K562 (cell line): ENCODE results near the gene SPTLC2. TPM values are rescaled to one million over a fixed set of nuclear protein-coding genes. Genes with fewer than 3 reads are reported as not detected.

Experiments used
- ATAC-seq: fragments of 200-7000 bp; cut with Tn5 transposase; 3 replicates; pipeline ENCODE4 v1.9.1; 2020; ENCODE audit warnings: moderate library complexity
- BruUV-seq: library from RNA; stranded (reverse); fragments of 400-500 nt; replicated peaks from 2 replicates; lab custom pipeline; 2021; lab: Mats Ljungman, UMichigan
- CTCF ChIA-PET: fragments of 300-600 bp; formaldehyde crosslinking; extraction: SDS; loops from one replicate; lab custom pipeline; 2021; ENCODE audit warnings: low intra/inter-chr PET ratio; lab: Yijun Ruan, JAX
- POLR2A ChIA-PET: fragments of 300-600, 350-650 bp; sonication (Branson Sonifier 250); formaldehyde crosslinking; extraction: SDS; loops from one replicate; lab custom pipeline; 2021; ENCODE audit warnings: antibody characterized with exemption, inconsistent platforms; lab: Yijun Ruan, JAX
- DNase-seq, 4 experiments: peaks; one replicate each; pipeline versions ENCODE4 v3.0.0 to v3.0.0-alpha.2; 2011 to 2018; ENCODE audit warnings: low spot score in 3 of 4, mixed read lengths in 3 of 4; ENCODE audit errors: extremely low read depth in 1 of 4
- FAIRE-seq: peaks from 2 replicates; lab custom pipeline; 2011; peaks lifted over from hg19 to GRCh38; lab: Jason Lieb, UNC
- H2AFZ ChIP-seq: 2 replicates; pipeline ENCODE4 v1.6.0; 2011; ENCODE audit warnings: low read depth, low read length, control low read depth, inconsistent platforms
- H3K27ac ChIP-seq: fragments of 200-600 bp; 3 replicates; pipeline ENCODE4 v1.8.0; 2011; ENCODE audit warnings: low read depth, mild to moderate bottlenecking, control low read depth, inconsistent platforms, low read length, moderate library complexity, mixed read lengths; ENCODE audit errors: extremely low read depth
- H3K27me3 ChIP-seq, 2 experiments: fragments of 300-600 bp in 1 of 2; 2 replicates in 1 of 2; 3 replicates in 1 of 2; pipeline versions ENCODE4 v1.6.0 to v1.8.0; 2011; ENCODE audit warnings: inconsistent platforms in 2 of 2, low read length in 2 of 2, mild to moderate bottlenecking in 1 of 2, mixed read lengths in 1 of 2, moderate library complexity in 1 of 2; ENCODE audit not compliant: control insufficient read depth in 2 of 2, insufficient read depth in 2 of 2
- H3K36me3 ChIP-seq: fragments of 300-600 bp; 3 replicates; pipeline ENCODE4 v1.8.0; 2011; ENCODE audit warnings: mild to moderate bottlenecking, low read length, inconsistent platforms; ENCODE audit not compliant: control insufficient read depth, insufficient read depth
- H3K4me1 ChIP-seq, 2 experiments: fragments of 200-600 bp in 1 of 2; replicated peaks in 1 of 2; 2 replicates in 1 of 2; 3 replicates in 1 of 2; pipeline versions ENCODE4 v1.5.1 to v1.8.0; 2011; ENCODE audit warnings: inconsistent platforms in 2 of 2, low read length in 2 of 2, mild to moderate bottlenecking in 1 of 2, mixed read lengths in 1 of 2, moderate library complexity in 1 of 2; ENCODE audit not compliant: control insufficient read depth in 2 of 2, insufficient read depth in 2 of 2
- H3K4me2 ChIP-seq: 2 replicates; pipeline ENCODE4 v1.6.1; 2011; ENCODE audit warnings: low read length, control low read depth, inconsistent platforms, mixed read lengths; ENCODE audit not compliant: insufficient read depth
- H3K4me3 ChIP-seq: fragments of 200-600 bp; sonication (generic), shearing (Covaris generic); 2 replicates; pipeline ENCODE4 v1.5.1; 2016; ENCODE audit warnings: control low read depth, inconsistent platforms
- H3K79me2 ChIP-seq: fragments of 200-600 bp; 3 replicates; pipeline ENCODE4 v1.8.0; 2011; ENCODE audit warnings: low read length, inconsistent platforms; ENCODE audit not compliant: control insufficient read depth, insufficient read depth
- H3K9ac ChIP-seq, 2 experiments: 2 replicates each; pipeline versions ENCODE4 v1.6.0 to v1.6.1; 2011; ENCODE audit warnings: low read depth in 2 of 2, low read length in 2 of 2, control low read depth in 1 of 2, inconsistent platforms in 1 of 2, mild to moderate bottlenecking in 1 of 2, mixed read lengths in 1 of 2; ENCODE audit not compliant: insufficient read depth in 1 of 2
- H3K9me1 ChIP-seq: one replicate; pipeline ENCODE4 v1.6.0; 2011; ENCODE audit warnings: inconsistent platforms, mild to moderate bottlenecking, low read length, moderate library complexity; ENCODE audit not compliant: control insufficient read depth, insufficient read depth
- H3K9me3 ChIP-seq: replicated peaks from 2 replicates; pipeline ENCODE4 v1.5.1; 2011; ENCODE audit warnings: low read depth, low read length, inconsistent platforms; ENCODE audit not compliant: control insufficient read depth, insufficient read depth
- H4K20me1 ChIP-seq: replicated peaks from 2 replicates; pipeline ENCODE4 v1.6.1; 2011; ENCODE audit warnings: low read length, inconsistent platforms, mixed read lengths; ENCODE audit not compliant: control insufficient read depth, insufficient read depth
- SMARCC2 ChIP-seq: fragments of 450-650 bp; IDR thresholded peaks from 2 replicates; pipeline ENCODE4 v1.6.1; 2017; ENCODE audit warnings: antibody characterized with exemption, moderate library complexity, mild to moderate bottlenecking, low read depth
- ZBTB33 ChIP-seq: sonication (generic); formaldehyde crosslinking; IDR thresholded peaks from 2 replicates; pipeline ENCODE4 v1.8.1; 2023; ENCODE audit warnings: mild to moderate bottlenecking, missing genetic modification reagents
- WGBS: fragments of 100-300 bp; shearing (Covaris generic); methylation state at CpG from one replicate; pipeline ENCODE4 v1.1.6; 2016; ENCODE audit warnings: low coverage, mixed read lengths; ENCODE audit not compliant: insufficient coverage; ENCODE audit errors: missing lambda C conversion rate; 5-methylcytosine and 5-hydroxymethylcytosine counted together
- in situ Hi-C: fragments of 300-500 bp; cut with MboI; formaldehyde crosslinking; loops from 4 replicates; pipeline ENCODE4 v1.15.0; 2018; ENCODE audit warnings: inconsistent platforms, mixed read lengths
- intact Hi-C: fragments of 100-400 bp; cut with micrococcal nuclease; formaldehyde crosslinking; loops from 2 replicates; pipeline ENCODE4 v1.14.2; 2022
- polyA plus RNA-seq, 8 experiments: library from polyadenylated mRNA; depleted of rRNA in 4 of 8; stranded (reverse) in 5 of 8; unstranded in 3 of 8; fragments of >200 nt; fragmentation: Nextera tagmentation in 2 of 8; fragmentation: Illumina TruSeq in 1 of 8; extraction: Ambion mirVana in 2 of 8; extraction: Trizol in 1 of 8; gene quantifications; 2 replicates each; pipeline versions ENCODE4 v1.2.1 to v1.2.3, GENCODE V29; 2011 to 2014; ENCODE audit warnings: inconsistent platforms in 1 of 8, missing spikeins in 1 of 8
- total RNA-seq, 7 experiments: library from RNA; depleted of rRNA in 6 of 7; stranded (reverse); fragments of >200 nt in 6 of 7; fragmentation: Illumina TruSeq in 2 of 7; extraction: Trizol in 2 of 7; gene quantifications; 2 replicates each; pipeline versions ENCODE4 v1.2.1 to v1.2.3, GENCODE V29; 2011 to 2021; ENCODE audit warnings: low replicate concordance in 1 of 7
- TF ChIP-seq, protein P1 (sequence below): fragments of 450-650 bp; formaldehyde crosslinking; IDR thresholded peaks from 2 replicates; pipeline ENCODE4 v1.4.0; 2020; ENCODE audit warnings: mild to moderate bottlenecking

The SPTLC2 gene
- total and polyA plus RNA-seq, 9 of the 15 experiments (the other 6 are each of a cell fraction or from before 2014, with no cell fraction given), result 4.5 to 30.4 (median 14.0) TPM

- Histone ChIP-seq H3K9me3 (no peaks in the 10 kb centered on the region), H3K4me3 (no peak overlapping the region), H3K79me2 (peaks cover 11% of the 10 kb centered on the region), H3K36me3 (no peaks in the 10 kb centered on the region), H3K9ac (no peak overlapping the region), H3K9me1 (no peaks in the 10 kb centered on the region)
- in situ Hi-C loops, result no loop called here
- DNase-seq (no peak), ATAC-seq (no peak), FAIRE-seq (no peak)
- intact Hi-C loops, result no loop called here
- no peak for TF ChIP-seq SMARCC2
- TF ChIP-seq ZBTB33 (CRISPR knock-in tag), result peak; percentile 82
- TF ChIP-seq, protein P1, sequence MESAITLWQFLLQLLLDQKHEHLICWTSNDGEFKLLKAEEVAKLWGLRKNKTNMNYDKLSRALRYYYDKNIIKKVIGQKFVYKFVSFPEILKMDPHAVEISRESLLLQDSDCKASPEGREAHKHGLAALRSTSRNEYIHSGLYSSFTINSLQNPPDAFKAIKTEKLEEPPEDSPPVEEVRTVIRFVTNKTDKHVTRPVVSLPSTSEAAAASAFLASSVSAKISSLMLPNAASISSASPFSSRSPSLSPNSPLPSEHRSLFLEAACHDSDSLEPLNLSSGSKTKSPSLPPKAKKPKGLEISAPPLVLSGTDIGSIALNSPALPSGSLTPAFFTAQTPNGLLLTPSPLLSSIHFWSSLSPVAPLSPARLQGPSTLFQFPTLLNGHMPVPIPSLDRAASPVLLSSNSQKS (CRISPR knock-in tag), result no peak
- TF ChIP-seq, all 486 proteins: peak for 1
- H3K27me3 ChIP-seq, result no peaks in the 10 kb centered on the region
- CTCF ChIA-PET, result no interaction called here
- no peak overlapping the region for H3K27ac ChIP-seq
- no TSS peak for BruUV-seq
- H2AFZ ChIP-seq, result no peak overlapping the region
- POLR2A ChIA-PET, result no interaction called here
- H3K4me2 ChIP-seq, result no peak overlapping the region
- WGBS, result 55% methylated on average over 5 of the region's 16 CpGs
- H4K20me1 ChIP-seq, result no peaks in the 10 kb centered on the region; the same call in 1 of the 2 replicates
- peaks cover 3 to 4% of the 10 kb centered on the region in 2 experiments; a peak in 1 of 5 replicates for H3K4me1 ChIP-seq
These were observed 3.9 kb upstream of the SPTLC2 start for GRCh38 chr14:77620222-77620870.
